ENCODE data around the gene SERPINA6.
"Not testable (repeated sequence)": the region's sequence is repeated elsewhere in the genome, so short reads cannot be mapped to it uniquely, and the experiment has no call there.

SERPINA6 gene

DNA sequence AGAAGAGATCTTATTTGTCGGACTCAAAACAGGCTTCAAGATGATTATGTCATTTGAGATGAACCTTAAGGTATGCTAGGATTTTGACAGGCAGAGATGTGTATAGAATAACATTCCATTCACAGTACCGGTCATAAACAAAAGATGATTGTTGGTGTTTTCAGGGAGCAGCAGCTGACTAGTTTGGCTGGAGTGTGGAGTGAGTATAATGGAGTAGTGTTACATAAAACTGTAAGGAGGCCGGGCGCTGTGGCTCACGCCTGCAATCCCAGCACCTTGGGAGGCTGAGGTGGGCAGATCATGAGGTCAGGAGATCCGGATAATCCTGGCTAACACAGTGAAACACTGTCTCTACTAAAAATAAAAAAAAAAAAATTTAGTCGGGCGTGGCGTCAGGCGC lies 54.0 kb downstream of the SERPINA6 start:
- TF ChIP-seq, protein P1, sequence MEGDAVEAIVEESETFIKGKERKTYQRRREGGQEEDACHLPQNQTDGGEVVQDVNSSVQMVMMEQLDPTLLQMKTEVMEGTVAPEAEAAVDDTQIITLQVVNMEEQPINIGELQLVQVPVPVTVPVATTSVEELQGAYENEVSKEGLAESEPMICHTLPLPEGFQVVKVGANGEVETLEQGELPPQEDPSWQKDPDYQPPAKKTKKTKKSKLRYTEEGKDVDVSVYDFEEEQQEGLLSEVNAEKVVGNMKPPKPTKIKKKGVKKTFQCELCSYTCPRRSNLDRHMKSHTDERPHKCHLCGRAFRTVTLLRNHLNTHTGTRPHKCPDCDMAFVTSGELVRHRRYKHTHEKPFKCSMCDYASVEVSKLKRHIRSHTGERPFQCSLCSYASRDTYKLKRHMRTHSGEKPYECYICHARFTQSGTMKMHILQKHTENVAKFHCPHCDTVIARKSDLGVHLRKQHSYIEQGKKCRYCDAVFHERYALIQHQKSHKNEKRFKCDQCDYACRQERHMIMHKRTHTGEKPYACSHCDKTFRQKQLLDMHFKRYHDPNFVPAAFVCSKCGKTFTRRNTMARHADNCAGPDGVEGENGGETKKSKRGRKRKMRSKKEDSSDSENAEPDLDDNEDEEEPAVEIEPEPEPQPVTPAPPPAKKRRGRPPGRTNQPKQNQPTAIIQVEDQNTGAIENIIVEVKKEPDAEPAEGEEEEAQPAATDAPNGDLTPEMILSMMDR (IDR thresholded peaks at IDR 0.05; ENCODE audit: extremely low read depth, missing control alignments): no peak
- DNase-seq (ENCODE audit: low spot score): no peak

DNA sequence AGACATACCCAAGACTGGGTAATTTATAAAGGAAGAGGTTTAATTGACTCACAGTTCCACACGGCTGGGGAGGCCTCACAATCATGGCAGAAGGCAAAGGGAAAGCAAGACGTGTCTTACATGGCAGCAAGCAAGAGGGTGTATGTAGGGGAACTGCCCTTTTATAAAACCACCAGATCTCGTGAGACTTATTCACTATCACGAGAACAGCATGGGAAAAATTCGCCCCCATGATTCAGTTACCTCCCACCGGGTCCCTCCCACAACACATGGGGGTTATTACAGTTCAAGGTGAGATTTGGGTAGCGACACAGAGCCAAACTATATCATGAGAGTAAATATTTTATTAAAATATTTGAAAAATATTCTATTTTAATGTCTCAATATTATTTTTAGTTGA lies 54.6 kb downstream of the SERPINA6 start:
- not testable (repeated sequence) for DNase-seq (ENCODE audit: low spot score)

DNA sequence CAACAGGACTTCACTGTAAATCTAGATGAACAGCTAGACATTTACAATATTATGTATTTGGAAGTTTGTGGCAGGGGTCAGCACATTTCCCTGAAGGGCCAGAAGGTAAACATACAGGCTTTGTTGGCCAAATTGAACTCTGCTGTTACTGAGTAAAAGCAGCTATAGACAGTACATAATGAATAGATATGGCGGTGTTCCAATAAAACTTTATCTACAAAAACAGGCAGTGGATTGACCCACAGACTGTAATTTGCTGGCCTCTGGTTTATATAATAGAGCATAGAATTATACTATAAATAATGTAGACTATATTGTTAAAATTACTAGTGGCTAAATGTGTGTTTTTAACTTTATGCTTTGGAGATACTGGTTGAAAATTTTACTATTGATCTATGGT lies 55.8 kb downstream of the SERPINA6 start:
- TF ChIP-seq, protein P1 (IDR thresholded peaks at IDR 0.05; ENCODE audit: extremely low read depth, missing control alignments): no peak
- DNase-seq (ENCODE audit: low spot score): no peak

DNA sequence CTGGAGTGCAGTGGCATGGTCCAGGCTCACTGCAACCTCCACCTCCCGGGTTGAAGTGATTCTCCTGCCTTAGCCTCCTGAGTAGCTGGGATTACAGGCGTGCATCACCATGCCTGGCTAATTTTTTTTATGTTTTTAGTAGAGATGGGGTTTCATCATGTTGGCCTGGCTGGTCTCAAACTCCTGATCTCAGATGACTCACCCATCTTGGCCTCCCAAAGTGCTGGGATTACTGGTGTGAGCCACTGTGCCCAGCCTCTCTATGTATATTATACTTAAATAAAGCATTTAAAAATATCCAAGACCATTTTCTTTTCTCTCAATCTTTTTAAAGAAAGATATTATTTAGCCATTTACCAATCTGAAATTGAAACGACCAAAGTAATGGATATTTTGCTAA lies 58.9 kb downstream of the SERPINA6 start:
- not testable (repeated sequence) for DNase-seq (ENCODE audit: low spot score)

Measured in GM20000 (cell line).